Loucy (cell line): ENCODE results near the gene C22orf15.

ENCODE experiments used
- CTCF ChIP-seq: fragments of 200-600 bp; sonication (generic); conservative IDR thresholded peaks from 2 replicates; pipeline ENCODE4 v1.5.1; 2014; ENCODE audit warnings: mild to moderate bottlenecking, antibody characterized with exemption, low read length
- EZH2phosphoT487 ChIP-seq: fragments of 200-600 bp; IDR thresholded peaks from 2 replicates; pipeline ENCODE4 v1.6.1; 2018; ENCODE audit warnings: antibody characterized with exemption, mild to moderate bottlenecking, moderate library complexity, borderline replicate concordance

DNA sequence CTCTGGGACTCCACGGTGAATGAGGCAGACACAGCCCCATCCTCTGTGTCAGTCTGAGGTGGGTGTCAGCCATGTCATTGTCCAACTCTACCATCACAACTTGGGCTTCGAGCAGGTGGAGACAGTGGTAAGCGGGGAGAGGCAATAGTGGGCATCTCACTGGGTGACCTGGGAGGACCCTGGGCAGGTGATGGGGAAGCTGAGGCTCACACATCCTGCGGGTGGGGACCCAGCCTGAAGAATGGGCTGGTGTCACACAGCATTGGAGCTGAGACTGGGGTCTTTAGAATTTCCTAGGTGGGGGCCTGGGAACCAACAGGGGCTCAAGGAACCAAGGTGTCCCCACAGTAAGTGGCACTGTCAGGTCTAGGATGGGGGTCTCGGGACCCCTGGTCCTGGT lies 16.9 kb downstream of the C22orf15 start:
- TF ChIP-seq CTCF: no peak
- TF ChIP-seq EZH2phosphoT487: no peak
